ENCODE results near the gene CAST.

DNA sequence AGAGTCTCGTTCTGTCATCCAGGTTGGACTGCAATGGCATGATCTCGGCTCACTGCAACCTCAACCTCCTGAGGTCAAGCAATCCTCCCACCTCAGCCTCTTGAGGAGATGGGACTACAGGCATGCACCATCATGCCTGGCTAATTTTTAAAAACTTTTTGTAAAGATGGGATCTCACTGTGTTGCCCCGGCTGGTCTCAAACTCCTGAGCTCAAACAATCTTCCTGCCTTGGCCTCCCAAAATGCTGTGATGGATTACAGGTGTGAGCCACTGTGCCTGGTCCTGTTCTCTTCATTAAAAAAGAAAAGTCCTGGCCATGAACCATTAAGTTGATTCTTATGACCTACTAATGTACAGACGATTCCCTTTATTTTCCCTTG, 90.8 kb downstream of the CAST start:
- TF ChIP-seq, protein P1, sequence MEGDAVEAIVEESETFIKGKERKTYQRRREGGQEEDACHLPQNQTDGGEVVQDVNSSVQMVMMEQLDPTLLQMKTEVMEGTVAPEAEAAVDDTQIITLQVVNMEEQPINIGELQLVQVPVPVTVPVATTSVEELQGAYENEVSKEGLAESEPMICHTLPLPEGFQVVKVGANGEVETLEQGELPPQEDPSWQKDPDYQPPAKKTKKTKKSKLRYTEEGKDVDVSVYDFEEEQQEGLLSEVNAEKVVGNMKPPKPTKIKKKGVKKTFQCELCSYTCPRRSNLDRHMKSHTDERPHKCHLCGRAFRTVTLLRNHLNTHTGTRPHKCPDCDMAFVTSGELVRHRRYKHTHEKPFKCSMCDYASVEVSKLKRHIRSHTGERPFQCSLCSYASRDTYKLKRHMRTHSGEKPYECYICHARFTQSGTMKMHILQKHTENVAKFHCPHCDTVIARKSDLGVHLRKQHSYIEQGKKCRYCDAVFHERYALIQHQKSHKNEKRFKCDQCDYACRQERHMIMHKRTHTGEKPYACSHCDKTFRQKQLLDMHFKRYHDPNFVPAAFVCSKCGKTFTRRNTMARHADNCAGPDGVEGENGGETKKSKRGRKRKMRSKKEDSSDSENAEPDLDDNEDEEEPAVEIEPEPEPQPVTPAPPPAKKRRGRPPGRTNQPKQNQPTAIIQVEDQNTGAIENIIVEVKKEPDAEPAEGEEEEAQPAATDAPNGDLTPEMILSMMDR (IDR thresholded peaks at IDR 0.05), result no peak
- TF ChIP-seq ZFX (IDR thresholded peaks at IDR 0.05; ENCODE audit: borderline replicate concordance), result no peak
